ENCODE results near the gene SBF2.

Gene SBF2

DNA sequence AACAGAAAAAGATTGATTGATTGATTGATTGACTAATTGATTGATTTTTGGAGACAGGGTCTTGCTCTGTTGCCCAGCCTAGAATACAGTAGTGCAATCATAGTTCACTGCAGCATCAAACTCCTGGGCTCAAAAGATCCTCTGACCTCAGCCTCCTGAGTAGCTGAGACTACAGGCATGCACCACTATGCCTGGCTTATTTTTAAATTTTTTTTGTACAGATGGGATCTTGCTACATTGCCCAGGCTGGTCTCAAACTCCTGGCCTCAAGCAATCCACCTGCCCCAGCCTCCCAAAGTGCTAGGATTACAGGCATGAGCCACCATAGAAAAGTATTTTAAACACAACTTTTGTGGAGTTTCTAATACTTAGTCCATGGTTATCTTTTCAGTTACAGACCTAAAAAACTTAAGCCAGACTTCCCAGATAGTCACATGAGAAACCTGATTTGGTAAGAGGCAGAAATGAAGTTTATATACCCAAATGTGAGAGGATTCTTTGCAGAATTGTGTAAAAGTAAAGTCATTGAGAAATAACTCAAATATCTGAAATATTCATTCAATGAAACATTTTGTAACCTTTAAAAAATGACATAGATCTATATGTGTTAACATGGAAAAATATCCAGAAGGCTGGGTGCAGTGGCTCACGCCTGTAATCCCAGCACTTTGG is 443.7 kb downstream of the SBF2 start:
- DNase-seq (ENCODE audit: low read depth), result no peak

DNA sequence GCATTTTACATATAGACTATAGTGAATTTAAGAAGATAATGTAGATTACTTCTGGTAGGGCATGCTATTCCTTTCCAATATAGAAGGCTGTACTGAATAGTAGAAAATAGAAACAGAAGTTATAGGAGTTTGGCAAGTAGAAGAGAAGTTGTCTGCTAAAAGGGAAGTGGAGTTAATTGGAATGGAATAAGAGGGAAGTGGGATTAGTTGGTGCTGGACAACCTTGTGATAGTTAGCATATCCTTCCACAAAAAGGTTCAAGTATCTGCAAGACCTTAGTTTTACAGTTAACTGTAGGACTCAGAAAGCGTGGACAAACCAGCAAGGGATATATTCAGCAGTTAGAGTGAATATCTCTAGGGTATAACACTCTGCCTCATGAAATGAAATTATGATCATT is 444.6 kb downstream of the SBF2 start:
- no peak for DNase-seq (ENCODE audit: low read depth)

DNA sequence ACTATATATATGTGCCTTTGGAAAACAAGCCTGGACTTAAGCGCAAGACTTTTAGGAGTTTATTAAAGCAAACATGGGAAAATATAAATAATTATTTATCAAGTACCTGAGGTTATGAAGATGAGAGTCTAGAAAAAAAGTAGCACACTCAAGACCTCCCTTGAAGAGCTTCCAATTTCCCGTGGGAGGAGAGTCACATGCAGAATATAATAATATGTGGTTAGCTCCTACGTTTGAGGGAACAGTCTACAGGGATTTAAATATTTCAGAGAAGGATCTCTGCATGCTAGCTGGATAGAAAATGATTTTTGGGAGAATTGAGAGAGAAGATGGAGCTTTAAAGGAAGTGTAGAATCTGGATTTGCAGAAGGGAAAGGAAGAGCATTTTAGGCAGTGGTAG is 446.4 kb downstream of the SBF2 start:
- no peak for DNase-seq (ENCODE audit: low read depth)

DNA sequence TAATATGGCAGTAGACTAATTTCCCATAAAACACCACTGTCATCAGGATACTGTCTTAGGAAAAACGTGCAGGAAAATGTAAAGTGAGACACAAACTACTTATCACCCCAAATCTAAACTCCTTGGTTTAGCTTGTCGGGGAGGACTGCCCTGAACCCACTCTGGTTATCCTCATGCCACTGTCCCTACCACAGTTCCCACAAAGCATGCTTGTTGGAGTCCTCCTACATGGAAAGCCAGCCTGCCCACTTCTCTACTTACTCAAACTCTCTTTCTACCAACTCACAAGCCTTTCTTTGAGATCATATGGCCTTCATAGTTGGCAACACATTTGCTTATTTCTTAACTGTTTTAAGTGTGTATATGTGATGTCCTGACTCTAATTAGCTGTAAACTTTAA is 451.1 kb downstream of the SBF2 start:
- DNase-seq (ENCODE audit: low read depth), result no peak

DNA sequence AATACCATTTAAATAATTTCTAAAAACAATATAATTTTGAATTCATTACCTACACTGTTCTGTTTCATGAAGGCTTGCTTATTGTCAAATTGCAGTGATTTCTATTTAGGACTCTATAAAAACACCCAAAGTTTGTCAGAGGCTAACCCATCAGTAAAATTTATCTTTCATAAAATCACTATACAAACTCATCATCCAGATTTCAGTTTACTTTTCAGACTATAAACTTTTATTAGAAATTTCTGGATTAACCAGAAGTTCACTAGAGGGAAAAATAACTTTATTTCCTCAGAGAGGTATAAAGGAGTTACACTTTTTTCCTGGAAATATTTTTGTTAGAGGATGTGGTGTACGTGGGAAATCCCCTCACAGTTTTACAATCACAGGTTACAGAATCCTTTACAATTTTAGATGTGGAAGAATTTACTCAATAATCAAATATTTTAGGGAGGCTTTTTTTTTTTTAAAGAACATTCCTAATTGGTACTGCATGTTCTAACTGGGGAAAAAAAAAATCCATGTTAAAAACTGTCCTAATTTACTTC is 453.5 kb downstream of the SBF2 start:
- DNase-seq (ENCODE audit: low read depth), result no peak

DNA sequence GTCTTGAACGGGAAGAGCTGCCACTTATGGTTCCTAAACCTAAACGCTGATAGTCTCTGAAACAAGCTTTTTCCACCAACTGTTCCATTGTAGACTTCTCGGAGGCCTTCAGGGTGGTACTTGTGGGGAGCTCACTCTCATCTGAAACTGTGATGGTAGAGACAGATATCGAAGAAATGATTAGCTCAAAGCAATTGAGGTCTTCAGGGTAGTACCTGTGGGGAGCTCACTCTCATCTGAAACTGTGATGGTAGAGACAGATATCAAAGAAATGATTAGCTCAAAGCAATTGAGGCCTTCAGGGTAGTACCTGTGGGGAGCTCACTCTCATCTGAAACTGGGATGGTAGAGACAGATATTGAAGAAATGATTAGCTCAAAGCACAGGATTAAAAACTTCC is 454.5 kb downstream of the SBF2 start:
- no peak for DNase-seq (ENCODE audit: low read depth)

DNA sequence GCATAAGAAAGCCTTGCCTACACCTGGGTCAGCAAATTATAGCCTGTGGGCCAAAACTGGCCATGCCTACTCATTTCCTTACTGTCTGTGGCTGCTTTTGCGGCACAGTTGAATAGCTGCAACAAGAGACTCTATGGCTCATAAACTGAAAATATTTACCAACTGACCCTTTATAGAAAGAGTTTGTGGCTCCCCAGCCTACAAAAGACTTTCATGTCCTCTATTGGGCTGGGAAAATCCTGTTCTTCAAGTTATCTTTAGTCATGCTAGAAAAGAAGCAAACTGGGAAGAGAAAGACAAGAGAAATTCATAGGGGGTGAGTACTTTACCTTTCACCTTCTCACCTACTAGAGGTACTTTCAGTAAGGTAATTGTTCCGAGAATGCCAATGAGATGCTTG is 455.1 kb downstream of the SBF2 start:
- no peak for DNase-seq (ENCODE audit: low read depth)

DNA sequence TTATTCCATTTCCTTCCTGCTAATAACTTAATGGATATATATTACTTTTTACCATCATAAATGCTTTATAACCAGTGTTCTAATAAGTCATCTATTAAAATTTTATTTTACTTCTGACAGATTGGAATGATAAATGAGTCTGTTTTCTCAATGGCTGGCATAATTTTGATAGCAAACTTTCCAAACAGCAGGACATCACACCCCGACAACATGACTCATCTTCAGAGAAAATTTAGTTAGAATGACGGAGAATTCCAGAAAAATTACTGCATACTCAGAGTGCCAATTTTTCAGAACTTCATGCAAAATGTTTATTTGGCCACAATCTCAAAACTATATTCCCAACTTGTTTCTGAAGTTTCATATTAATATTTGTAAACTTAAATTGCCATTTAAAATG is 455.8 kb downstream of the SBF2 start:
- no peak for DNase-seq (ENCODE audit: low read depth)

DNA sequence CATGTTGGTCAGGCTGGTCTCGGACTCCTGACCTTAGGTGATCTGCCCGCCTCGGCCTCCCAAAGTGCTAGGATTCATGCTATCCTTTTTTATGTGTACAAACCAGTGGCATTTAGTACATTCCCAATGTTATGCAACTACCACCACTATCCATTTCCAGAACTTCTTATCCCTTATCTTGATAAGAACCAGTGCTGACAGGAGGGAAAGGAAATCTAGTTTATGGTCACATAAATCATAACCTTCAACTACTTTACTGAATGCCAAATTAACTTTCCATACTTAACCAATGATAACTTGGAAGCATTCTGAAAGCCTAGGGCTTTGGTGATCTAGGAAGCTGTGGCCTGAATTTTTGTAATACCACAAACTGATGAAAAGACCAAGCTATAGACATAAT is 459.7 kb downstream of the SBF2 start:
- DNase-seq (ENCODE audit: low read depth), result no peak

DNA sequence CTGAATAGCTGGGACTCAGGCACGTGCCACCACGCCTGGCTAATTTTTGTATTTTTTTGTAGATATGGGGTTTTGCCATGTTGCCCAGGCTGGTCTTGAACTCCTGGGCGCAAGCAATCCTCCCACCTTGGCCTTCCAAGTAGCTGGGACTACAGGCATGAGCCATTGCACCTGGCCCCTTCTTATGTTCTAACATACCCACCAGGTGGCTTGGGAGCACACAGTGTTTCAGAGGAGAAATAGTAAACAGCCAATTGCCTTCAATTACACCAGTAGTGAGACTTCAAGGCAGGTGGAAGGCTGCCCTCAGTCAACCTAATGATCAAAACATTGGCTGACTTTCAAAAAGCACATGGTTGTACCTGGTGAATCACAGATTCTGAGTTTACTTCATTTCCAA is 462.9 kb downstream of the SBF2 start:
- no peak for DNase-seq (ENCODE audit: low read depth)

DNA sequence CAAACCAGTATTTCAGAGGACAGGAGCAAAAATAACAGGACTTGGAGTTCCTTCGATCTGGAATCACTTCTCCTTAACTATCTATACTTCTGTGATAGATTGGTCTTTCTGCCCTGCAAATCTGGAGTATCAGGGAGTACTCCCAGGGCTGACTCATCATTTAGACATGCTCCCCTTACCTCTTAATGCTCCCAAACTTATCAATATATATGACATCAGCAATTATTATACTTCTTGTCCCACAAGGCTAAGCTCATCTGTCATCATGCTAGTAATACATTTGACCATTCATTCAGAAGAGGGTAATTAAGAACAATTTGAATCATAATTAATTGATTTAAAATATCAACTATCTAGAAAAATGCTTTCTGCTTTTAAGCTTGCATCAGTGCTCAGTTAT is 466.3 kb downstream of the SBF2 start:
- DNase-seq (ENCODE audit: low read depth), result no peak

DNA sequence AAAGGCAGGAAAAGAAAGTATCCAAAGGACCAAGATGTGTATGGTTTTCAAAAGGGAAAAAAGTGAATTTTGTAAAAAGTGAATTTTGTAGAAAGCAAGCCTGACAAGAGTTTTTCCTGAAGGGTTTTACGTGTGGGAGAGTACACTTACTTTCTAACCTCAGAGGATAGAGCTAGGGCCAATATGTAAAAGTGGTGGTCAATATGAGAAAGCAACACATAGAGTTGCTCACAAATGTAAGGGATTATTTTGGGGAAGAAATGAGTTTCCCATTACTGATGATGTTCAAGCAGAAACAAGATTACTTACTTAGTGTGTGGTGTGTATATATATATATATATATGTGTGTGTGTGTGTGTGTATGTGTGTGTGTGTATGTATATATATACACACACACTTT is 467.6 kb downstream of the SBF2 start:
- no peak for DNase-seq (ENCODE audit: low read depth)

DNA sequence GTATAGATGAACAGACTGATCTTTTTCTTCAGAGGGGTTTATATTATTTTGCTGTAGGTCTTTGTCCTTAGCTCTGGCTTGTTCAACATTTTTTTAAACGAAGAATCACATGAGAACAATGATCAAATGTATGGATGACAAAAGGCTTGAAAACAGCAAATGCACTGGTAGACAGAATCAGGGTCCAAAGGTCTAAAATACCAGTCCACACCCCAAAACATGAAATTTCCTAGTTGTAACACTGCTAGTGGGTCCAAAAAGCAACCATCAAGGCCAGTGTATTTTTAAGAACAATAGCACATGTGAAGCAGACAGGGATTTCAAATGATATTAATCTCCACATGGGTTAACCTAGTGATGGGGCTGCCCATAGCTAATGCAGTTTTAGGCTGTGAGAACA is 468.1 kb downstream of the SBF2 start:
- no peak for DNase-seq (ENCODE audit: low read depth)

DNA sequence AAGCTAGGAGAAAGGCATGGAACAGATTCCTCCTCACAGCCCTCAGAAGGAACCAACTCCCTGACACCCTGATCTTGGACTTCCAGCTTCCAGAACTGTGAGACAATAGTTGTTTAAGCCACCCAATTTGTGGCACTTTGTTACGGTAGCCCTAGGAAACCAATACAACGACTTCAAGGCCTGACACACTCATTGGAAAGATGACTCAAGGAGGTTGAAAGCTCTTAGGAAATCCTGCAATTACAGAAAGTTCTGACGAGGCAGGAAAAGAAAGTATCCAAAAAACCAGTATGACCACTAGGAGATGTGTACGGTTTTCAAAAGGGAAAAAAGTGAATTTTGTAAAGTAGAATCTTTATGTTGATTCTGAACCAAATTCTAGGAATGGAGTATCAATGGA is 468.7 kb downstream of the SBF2 start:
- DNase-seq (ENCODE audit: low read depth), result no peak

DNA sequence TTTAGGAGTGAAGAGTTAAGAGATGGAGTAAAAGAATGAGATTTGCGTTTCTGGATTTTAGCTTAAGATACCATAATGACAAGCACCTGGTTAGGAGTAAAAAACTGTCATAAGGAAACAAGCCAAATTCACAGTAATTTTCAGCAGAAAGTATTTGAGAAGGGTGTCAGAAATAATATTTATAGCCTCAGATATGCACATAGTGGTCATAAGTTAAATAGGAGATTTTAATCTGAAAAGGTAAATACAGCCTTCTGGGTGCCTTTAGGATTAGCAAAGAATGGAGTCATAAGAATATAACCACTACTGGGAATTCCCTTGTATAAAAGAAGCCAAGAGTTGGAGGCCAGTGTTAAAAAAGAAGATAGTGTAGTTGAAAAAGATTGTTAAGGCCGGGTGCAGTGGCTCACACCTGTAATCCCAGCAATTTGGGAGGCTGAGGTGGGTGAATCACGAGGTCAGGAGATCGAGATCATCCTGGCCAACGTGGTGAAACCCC is 470.1 kb downstream of the SBF2 start:
- DNase-seq (ENCODE audit: low read depth), result no peak

DNA sequence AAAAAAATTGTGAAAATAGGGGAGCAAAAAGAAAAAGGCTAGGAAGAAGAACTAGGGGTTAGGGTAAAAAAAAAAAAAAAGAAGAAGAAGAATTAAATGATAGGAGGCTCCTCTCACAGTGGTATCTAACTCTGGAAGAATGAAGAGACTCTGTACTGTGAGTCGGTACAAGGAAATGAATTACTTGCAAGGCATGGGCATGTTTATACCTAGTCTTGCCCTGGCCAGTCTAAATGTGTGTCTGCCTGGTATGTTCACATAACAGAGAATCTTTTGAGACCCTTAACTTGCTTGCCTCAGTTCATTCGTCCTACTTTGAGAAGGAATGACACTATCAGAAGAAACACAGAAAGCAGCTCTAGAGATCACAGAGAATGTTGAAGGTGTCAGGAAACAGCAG is 470.6 kb downstream of the SBF2 start:
- no peak for DNase-seq (ENCODE audit: low read depth)

DNA sequence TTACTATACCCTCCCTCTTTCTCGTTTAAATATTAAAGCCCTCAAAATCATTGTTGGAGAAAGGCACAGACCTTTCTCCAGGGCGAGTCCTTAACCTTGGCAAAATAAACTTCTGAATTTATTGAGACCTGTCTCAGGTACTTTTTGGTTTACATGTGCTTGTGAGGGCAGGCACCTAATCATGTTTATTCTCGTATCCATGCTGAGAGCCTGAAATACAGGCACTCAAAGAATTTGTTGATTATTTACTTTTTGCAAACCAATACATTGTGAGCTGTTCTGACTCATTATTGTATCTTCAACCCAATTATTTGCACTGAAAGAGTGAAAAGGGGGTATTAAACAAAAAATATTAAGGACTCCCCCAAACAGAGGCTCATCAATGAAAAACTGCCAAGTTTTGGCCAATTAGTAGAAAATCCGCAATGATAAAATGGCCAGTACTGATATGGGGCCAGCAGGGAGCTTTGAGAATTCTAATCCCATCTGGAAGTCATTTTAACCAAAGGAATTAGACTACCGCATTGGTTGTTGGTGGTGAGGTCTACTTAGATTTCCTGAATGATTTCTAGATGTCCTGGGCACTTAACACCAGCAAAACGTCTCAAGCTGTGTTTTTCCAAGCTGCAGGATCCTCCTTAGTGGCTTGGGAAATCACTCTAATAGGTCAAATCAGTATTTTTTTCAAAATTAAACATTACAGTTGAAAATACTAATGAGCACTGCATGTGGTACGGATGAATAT is 472.8 kb downstream of the SBF2 start:
- no peak for DNase-seq (ENCODE audit: low read depth)

DNA sequence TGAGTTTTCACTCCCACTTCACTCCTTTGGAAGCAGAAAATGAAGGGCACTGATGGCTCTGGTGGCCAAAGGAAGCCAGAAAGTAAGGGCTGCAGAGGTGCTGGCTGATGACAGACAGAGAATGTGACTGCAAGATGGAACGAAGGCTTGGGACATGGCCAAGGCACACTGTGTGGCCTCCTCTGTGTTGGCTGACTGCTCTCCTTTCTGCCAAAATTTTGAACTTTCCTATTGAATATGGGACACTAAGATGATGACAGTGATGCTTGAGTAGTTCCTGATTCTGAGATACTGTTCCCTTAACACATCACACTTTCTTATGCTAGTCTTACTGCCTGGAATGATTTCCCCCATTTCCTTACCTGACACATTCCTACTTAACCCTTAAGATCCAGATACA is 473.8 kb downstream of the SBF2 start:
- no peak for DNase-seq (ENCODE audit: low read depth)

DNA sequence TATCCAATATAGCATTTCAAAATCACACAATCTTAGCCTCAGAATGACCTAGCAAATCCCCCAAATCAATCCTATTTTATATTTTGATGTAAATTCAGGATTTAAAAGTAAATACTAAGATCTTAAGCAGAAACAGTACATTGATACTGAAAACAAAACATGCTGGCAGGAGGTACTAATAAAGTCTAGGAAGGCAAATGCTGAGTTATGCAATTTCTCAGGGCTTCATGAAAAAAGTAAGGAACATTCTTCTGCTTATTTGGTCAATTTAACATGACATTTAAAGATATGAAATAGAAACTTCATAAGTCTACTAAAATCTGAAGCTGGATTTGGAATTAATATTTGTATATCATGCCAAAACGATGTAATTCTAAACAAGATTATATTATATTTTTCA is 476.8 kb downstream of the SBF2 start:
- DNase-seq (ENCODE audit: low read depth), result no peak

DNA sequence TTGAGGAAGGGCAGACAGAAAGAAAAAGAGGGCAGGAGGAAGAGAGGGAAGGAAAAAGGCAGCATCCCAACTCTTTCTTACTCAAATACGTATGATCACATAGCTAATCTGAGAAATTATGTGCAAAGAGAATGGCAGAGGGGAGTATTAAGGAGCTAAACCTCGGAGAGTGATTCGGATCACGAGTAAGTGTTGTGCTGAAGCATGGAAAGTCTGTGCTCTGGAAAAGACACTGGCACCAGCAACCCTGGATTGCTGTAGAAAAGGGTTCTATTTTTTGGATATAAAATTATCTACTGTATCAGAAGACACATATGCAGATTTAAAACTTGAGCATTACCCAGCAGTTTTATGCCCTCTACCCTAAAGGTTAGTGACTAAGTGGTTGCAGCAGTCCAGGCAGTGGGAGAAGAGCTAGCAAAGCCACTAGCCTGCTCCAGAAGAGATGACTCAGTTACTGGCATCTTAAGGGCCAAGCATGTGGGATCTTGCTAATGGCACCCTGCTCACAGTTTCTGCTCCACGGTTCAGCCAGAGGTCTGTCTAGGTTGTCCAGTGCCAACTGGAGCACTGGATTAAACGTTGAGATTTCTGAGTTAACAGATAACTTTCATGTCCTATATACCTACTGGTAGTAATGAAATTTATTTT is 478.4 kb downstream of the SBF2 start:
- no peak for DNase-seq (ENCODE audit: low read depth)

DNA sequence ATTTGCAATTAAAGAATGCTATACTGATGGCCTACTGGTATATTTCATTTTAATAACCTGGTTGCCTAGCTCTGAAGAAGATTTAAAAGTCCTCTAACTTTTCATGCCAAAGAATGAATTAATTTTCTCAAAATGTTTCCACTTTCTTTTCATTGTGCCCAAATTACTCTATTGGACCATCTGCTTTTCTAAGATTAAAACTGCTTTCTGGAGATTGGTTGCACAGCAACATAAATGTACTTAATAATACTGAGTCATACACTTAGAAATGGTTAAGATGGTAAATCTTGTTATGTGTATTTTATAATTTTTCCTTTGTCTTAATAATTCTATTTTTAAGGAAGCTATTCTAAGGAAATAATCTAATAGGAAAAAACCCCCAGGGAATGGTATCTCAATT is 479.9 kb downstream of the SBF2 start:
- DNase-seq (ENCODE audit: low read depth), result no peak

DNA sequence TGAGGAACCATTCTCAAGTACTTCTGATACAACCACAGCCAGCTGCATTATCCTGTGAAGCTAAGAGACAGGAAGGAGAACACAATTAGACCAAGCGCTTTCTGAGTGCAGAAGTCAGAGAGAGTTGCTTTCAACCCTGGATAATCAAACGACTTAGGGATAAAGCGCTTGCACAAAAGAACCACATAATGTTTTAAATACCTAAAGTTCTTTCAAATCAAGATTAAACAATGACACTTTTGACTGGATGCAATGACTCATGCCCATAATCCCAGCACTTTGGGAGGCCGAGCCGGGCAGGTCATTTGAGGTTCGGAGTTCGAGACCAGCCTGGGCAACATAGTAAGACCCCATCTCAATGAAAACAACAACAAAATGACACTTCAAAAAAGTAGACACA is 485.1 kb downstream of the SBF2 start:
- DNase-seq (ENCODE audit: low read depth), result no peak

All from stimulated activated CD8-positive, alpha-beta memory T cell treated with anti-CD3 and anti-CD28 coated beads, Interleukin-12 subunit alpha, Interleukin-12 subunit beta, amount 100 ng/mL, for 1 hour (primary cell).